Stimulated activated CD4-positive, alpha-beta T cell treated with anti-CD3 and anti-CD28 coated beads, Interleukin-1b, Interleukin-23, amount 100 ng/mL, for 1 hour (primary cell): ENCODE results near the gene HOXD1.

Experiments
- DNase-seq, 2 donors: peaks; one replicate each; pipeline ENCODE4 v3.0.0-alpha.2; 2020; ENCODE audit warnings: low read depth in 2 of 2

Gene HOXD1

GRCh38 chr2:176152350-176153181, 35.9 kb upstream of the HOXD1 start:
- no peak for DNase-seq

- no peak for DNase-seq
Measured at GRCh38 chr2:176154576-176155252, 33.8 kb upstream of the HOXD1 start.

DNA sequence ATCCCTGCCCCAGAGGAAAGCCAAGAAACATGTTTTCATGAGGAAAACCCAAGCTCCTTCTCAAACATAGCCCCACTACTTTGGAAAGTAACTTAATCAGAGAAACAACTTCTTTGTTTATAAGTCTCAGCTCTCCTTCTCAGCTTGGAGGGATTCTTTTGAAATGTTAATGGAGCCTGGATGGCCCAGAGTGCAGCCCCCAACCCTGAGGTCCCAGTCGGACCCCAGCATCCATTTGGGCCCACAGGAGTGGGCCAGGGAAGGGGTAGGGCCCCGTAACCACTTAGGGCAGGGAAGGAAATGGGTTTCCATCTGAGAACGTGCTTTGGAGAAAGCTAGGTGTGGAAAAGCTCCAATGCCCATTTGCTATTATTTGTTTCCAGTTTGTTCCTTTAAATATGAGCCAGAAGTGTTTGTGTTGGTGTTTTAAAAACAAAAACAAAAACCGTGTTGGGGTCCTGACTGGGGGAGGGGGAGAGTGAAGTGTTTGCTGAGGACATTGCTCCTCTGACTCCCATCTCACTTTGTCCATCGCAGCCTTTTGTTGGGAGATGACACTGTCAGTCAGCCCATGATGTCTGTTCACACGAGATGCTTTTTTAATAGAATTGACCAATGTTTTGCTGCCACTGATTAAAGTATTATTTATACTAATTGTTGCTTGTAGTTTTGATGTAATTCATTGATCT, 33.0 kb upstream of the HOXD1 start:
- DNase-seq, result no peak

DNA sequence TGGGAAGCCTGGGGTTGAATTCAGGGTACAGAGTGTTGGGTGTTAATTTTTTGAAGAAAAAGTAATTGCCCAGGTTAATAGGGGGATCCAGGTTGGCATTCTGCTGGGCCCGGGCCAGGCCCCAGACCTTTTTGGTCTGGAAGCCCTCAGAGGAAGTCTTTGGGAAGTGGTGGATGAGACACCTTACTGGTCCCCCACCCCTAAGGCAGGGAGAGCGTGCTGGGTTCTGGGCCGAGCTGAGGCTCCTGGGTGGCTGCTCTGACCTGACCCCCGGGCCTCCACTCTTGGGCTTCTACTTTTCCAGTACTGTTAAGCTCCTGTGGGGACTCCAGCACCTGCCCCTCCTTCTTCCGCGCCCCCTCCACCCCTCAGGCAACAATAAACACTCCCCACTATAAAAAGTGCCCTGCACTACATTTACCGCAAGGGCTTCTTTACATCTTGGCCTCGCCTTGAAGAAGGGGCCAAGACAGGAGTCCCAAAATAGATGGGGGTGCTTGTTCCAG, 32.1 kb upstream of the HOXD1 start:
- no peak for DNase-seq

GRCh38 chr2:176156807-176157498, 31.5 kb upstream of the HOXD1 start, which contains the start of gene HOXD3:
TSS of gene HOXD3 (plus strand) at chr2:176157307. CDS start at chr2:176169115, 11,808 bp downstream.
- no peak for DNase-seq

DNA sequence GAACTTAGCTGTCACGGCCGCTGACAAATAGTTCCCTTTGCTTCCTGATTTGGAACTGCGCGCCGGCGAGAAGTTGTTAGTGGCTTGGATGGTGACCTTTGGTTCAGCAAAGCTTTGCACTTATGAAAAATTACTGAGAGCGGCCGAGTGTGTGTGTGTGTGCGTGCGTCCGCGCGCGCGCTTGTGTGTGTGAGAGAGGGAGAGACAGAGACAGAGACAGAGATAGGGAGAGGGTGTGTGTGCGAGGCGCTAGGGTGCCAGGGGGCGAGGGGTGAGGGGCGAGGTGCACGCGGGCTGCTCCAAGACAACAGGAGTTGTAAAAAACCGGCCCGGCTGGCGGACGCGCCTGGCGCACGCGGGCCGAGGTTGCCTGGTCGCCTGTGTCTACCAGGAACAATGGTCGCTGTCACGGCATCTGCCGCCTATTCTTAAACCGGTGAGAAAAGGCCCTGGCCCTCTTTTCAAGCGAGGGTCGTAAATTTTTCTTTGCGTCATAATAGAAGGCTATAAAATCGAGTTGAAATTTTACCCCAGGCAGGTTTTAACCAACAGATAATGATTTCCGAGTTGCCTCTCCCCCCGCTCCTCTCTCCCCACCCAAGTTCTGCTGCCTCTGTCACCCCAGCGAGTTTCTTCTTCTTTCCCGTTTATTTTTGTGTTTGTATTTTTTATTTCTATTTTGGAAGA, 30.8 kb upstream of the HOXD1 start:
- DNase-seq, result no peak

GRCh38 chr2:176158186-176158591, 30.3 kb upstream of the HOXD1 start:
- no peak for DNase-seq

- no peak for DNase-seq
Measured at GRCh38 chr2:176158855-176159662, 29.4 kb upstream of the HOXD1 start.

DNA sequence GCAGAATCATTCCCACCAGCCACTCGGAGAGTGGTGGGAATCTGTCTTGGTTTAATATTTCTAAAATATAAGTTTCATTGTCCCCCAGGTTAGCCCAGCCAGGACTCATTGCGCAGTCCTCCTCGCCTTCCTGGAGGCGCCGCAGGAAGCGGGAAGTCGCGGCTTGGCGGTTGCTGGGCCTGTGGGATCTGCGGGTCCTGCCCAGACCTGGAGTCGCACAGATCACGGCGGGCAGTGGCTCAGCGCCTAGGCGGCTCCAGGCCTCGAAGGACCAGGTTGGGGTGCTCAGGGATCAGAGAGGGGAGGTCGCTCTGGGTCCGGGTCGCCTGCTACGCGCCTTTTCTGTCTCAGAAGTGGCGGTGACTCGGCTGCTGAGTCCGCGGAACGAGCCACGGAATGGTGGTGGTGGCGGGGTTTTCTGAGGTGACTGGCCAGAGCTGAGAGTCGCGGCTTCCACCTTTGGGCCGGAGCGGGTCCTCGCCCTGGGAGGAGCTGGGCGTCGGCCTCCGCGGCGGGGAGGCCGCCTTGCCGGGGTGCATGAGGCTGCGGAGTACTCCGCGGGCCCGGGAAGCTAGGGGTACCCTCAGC, 28.7 kb upstream of the HOXD1 start:
- DNase-seq, result no peak

DNA sequence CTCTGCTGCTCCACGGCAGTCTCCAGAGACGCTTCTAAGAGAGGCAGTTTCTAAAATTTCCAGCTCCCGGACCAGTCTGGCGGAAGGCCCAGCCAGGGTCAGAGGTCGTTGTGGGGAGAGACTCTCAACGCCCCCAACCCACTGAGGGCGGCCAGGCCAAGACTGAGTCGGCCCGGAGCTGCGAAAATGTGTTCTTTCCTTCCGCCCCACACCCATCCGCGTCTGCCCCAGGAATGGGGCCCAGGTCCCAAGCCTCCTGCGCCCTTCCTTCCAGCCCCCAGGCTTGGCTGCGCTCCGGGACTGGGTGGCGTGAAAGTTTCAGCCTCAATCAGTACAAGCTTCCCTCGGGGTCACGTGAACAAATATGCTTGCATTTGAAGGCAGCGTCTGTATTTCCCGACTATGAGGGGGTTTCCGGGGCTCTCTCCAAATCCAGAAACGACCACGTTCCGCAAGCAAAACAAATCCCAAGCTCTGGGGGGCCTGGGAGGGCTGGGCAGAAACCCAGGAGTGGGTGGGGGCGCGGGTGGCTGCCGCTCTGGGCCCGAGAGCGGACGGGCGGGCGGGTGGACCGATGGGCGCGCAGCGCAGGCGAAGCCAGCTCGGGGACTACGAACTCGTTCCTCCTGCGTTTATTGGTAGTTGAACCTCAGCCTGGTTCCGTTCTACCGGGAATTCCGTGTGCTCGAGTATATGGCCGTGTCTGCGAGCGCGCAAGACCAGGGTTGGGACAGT, 28.1 kb upstream of the HOXD1 start:
- DNase-seq, result no peak

DNA sequence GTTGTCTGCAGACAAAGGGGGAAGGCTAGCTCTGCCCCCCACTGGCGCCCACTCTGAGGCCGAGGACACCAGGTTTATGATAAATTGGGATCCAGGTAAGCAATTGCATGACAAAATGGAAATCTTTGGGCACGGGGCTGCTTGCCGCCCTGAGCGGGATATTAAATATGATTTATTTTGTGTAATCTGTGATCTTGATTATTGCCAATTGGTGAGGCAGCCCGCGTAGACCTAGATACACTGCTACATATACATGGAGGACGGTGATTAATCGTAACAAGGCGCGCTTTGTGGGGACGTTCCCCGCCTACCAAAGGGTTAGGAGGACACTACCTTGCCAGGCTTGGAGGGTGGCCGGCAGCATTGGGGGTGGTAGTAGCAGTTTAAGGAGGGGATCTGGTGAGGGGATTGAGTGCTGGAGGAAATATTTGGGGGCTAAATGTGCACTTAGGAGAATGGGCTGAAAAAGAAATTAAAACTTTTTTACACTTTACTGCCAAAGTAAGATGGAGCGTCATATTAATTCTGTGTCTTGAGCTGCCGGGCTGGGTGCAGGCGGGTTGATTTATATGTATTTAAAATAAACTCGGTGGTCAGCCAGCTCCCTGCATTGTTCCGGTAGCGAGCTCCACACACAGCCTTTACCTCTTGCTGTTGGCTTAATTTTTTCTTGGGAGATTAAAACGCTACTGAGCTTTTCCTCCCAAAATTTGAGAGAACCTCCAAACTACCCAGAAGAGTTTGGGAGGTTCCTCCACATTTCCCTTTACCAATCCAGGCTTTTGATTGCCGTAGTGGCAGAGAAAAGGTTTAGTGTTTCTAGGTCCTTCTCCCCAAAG, 27.3 kb upstream of the HOXD1 start:
- DNase-seq, result no peak

GRCh38 chr2:176161825-176162626, 26.4 kb upstream of the HOXD1 start:
- DNase-seq, result no peak

DNA sequence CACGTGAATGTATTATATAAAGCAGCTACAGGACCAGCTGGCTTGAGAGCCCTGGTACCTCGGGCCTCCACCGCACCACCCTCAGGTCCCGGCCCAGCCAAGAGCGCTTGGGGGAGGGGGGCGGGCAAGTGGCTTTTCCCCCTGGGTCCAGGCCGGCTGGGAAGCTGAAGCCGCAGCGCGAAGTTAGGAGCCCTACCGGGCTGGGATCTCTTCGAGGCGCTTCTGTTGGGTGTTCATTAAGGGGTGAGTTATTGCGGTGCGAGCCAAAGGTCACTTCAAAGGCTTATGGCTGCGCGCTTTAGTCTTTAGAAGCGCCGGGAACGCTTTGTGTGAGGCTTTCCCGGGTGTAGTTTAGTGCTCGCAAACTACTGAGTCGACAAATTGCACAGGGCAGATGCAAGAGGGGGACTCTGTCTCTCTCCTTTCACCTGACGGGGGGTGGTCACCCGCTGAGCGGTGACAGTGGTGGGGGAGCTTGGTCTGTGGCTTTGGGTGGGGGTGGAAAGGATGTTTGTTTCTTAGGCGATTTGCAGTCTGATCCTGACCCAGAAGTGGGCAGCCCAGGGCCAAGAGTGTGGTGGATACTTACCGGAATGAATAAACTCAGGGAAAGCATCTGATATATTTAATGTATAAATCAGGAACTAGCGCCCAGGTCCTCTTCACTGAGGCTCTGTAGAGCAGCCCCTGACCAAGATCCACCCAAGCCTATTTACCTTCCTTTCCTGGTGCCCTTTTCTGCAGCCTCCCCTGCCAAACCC, 25.4 kb upstream of the HOXD1 start:
- no peak for DNase-seq

DNA sequence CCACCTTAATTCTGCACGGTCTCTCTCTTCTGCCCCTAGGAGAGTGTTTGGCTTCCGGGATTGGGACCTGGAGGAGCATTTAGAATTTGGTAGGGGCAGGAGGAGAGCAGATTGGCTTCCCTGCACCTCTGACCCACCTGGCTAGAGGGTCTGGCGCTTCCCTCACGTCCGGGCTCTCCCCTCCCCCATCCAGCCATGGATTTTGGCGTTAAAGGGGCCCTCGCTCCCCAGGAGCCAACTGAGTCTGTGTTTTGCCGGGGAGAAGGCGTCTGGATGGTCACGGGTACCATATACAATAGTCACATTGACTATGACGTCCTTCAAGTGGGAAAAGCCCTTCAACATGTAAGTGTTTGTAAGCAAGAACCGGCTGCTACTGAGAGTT, 24.8 kb upstream of the HOXD1 start:
- DNase-seq, result no peak

DNA sequence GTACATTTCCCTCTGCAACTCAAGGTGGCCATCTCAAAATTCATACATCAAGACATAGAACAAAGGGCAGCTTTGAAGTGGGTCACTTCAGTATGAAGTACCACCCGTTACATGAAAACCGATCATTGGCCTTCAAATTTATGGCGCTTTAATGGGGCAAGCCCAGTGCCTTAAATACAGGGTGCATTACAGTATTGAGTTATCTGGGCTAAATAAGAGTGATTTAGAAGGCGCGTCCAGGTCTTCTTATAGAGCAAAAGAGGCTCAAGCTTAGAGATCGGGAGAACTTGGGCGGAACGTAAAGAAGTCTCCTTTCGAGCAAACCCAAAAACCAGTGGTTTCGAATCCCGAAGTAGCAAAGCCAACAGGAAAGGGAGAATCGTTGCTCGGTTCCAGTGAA, 24.3 kb upstream of the HOXD1 start:
- no peak for DNase-seq

DNA sequence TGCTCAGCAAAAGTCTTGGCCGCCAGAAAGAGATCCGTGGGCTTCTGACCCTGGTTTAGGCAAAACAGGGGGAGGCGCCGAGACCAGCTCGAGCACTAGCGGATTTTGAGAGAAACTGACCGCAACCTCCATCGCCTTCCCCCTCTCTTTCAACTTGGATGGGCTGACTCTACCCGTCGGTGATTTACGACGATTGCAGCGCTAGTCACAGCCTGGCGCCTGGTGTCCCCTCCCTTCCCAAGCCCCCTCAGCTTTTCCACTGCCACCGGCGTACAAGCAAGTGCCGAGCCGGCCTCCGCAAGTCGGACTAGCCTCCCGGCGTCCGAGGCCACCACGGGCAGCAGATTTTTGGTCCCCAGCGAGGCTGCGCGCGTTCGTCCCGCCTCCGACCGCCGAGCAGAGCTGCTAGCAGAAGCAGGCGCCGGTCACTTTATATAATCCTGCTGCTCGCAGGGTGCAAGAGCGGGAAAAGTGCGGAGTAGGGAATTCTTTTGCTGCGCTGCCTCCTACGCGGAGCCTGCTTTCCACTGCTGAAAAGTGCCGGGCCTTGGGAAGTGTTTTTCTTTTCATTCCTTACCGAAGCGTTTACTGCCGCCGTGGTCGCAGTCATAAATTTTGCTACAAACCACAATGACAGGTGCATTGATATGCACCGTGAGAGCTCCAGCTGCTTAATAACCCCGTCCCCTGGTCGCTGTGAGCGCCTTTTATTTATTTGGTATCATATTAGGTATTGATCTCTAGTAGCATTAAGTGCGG, 23.7 kb upstream of the HOXD1 start:
- no peak for DNase-seq
